H1 (cell line): ENCODE measurements around the gene ABCC10. TPM values are rescaled to one million over a fixed set of nuclear protein-coding genes. Genes with fewer than 3 reads are reported as not detected.

Experiments
- BACH1 ChIP-seq: IDR thresholded peaks from 2 replicates; pipeline ENCODE4 v1.6.1; 2012; ENCODE audit warnings: low read length, improper control_type of control experiment
- EP300 ChIP-seq, 2 experiments: IDR thresholded peaks; 1 replicate in 1 of 2; 2 replicates in 1 of 2; pipeline ENCODE4 v1.6.1; 2011 to 2012; ENCODE audit warnings: low read depth in 2 of 2, low read length in 2 of 2, mild to moderate bottlenecking in 2 of 2, borderline replicate concordance in 1 of 2, inconsistent platforms in 1 of 2, moderate library complexity in 1 of 2
- JUND ChIP-seq: IDR thresholded peaks from 2 replicates; pipeline ENCODE4 v1.6.1; 2011; ENCODE audit warnings: mild to moderate bottlenecking, improper control_type of control experiment, low read length
- SP4 ChIP-seq: IDR thresholded peaks from 2 replicates; pipeline ENCODE4 v1.6.1; 2012; ENCODE audit warnings: low read length, inconsistent platforms
- TBP ChIP-seq: IDR thresholded peaks from 2 replicates; pipeline ENCODE4 v1.6.1; 2011; ENCODE audit warnings: low read depth, low read length, improper control_type of control experiment
- polyA plus RNA-seq, 7 experiments: library from polyadenylated mRNA; depleted of rRNA in 3 of 7; stranded (reverse) in 5 of 7; unstranded in 2 of 7; fragments of >200 nt in 5 of 7; fragments of 200-250 nt in 2 of 7; gene quantifications; 1 replicate in 5 of 7; 2 replicates in 1 of 7; 4 replicates in 1 of 7; pipeline versions ENCODE4 v1.2.1 to v1.2.3, GENCODE V29; 2011 to 2013; ENCODE audit warnings: missing spikeins in 2 of 7, mixed read lengths in 2 of 7
- total RNA-seq: library from RNA; stranded (reverse); fragmentation: NEBNext Ultra II Directional; extraction: Animal tissue kit (Norgen Biotek cat#: 25700); gene quantifications from 2 replicates; pipeline ENCODE4 v1.2.1, GENCODE V29; 2021

The ABCC10 gene
- total and polyA plus RNA-seq, 2 of the 8 experiments (the other 6 are each of a cell fraction or from before 2014, with no cell fraction given): 15.5 to 24.6 TPM

DNA sequence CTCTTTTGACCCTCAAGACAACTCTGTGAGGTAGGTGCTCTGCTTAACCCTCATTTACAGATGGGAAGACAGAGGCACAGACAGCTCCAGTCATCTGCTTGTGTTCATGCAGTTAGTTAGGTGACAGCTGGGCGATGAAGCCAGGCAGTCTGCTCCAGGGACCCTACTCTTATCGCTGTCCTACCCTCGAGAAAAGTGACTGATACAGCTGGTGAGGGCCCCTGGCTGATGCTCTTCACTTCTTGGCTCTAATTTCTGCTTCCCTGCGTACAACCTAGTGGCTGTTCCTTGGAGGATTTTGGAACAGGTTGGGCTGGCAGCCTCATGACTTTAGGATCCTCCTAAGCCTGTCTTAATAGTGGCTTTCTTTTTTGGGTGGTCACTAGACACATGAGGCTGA is 40.9 kb downstream of the ABCC10 start (continued):
- TF ChIP-seq EP300 (IDR thresholded peaks at IDR 0.05; ENCODE audit: borderline replicate concordance in 1 of 2, low read depth in 2 of 2, low read length in 2 of 2): no peak
- no peak for TF ChIP-seq SP4
- no peak for TF ChIP-seq JUND
- TF ChIP-seq BACH1: no peak
- TF ChIP-seq TBP: no peak
